GM23338 (cell line): ENCODE data around the gene RALY. TPM values are rescaled to one million over a fixed set of nuclear protein-coding genes. Genes with fewer than 3 reads are reported as not detected.

Experiments used
- ATAC-seq: fragments of 200-7000 bp; cut with Tn5 transposase; 3 replicates; pipeline ENCODE4 v1.9.1; 2020
- DNase-seq: peaks from one replicate; pipeline ENCODE4 v3.0.0-alpha.2; 2015; ENCODE audit warnings: low spot score
- H2AFZ ChIP-seq: fragments of 200-600 bp; sonication (generic); 2 replicates; pipeline ENCODE4 v1.8.0; 2016; ENCODE audit warnings: antibody characterized with exemption, mild to moderate bottlenecking, moderate library complexity
- H3F3A ChIP-seq: fragments of 200-600 bp; sonication (generic); replicated peaks from 2 replicates; pipeline ENCODE4 v1.8.0; 2017; ENCODE audit warnings: antibody characterized with exemption, mixed run types, low read depth
- H3K27ac ChIP-seq: fragments of 200-600 bp; sonication (generic); 2 replicates; pipeline ENCODE4 v1.6.1; 2016; ENCODE audit warnings: low read depth
- H3K27me3 ChIP-seq: fragments of 200-600 bp; sonication (generic); 2 replicates; pipeline ENCODE4 v1.8.0; 2016; ENCODE audit warnings: mild to moderate bottlenecking, mixed run types, moderate library complexity; ENCODE audit not compliant: insufficient read depth
- H3K36me3 ChIP-seq: fragments of 200-600 bp; sonication (generic); 2 replicates; pipeline ENCODE4 v1.8.0; 2016; ENCODE audit warnings: mild to moderate bottlenecking; ENCODE audit not compliant: insufficient read depth
- H3K4me1 ChIP-seq: fragments of 200-600 bp; sonication (generic); 2 replicates; pipeline ENCODE4 v1.8.0; 2016; ENCODE audit warnings: mild to moderate bottlenecking, moderate library complexity; ENCODE audit not compliant: insufficient read depth
- H3K4me2 ChIP-seq: fragments of 200-600 bp; sonication (generic); 2 replicates; pipeline ENCODE4 v1.7.1; 2017; ENCODE audit warnings: mixed run types
- H3K4me3 ChIP-seq: fragments of 200-600 bp; sonication (generic); 2 replicates; pipeline ENCODE4 v1.6.1; 2016; ENCODE audit warnings: mixed run types
- H3K79me2 ChIP-seq: fragments of 200-600 bp; sonication (generic); replicated peaks from 2 replicates; pipeline ENCODE4 v1.8.0; 2017; ENCODE audit warnings: mild to moderate bottlenecking; ENCODE audit not compliant: insufficient read depth
- H3K9me2 ChIP-seq: fragments of 200-600 bp; sonication (generic); 2 replicates; pipeline ENCODE4 v1.8.0; 2017; ENCODE audit not compliant: insufficient read depth
- H4K20me1 ChIP-seq: fragments of 200-600 bp; sonication (generic); replicated peaks from 2 replicates; pipeline ENCODE4 v1.8.0; 2017; ENCODE audit warnings: mild to moderate bottlenecking; ENCODE audit not compliant: insufficient read depth
- H3K27ac Mint-ChIP-seq: 2 replicates; pipeline ENCODE4 v1.8.0; 2020; ENCODE audit warnings: inconsistent platforms, mild to moderate bottlenecking, moderate library complexity, mixed read lengths
- H3K27me3 Mint-ChIP-seq: 3 replicates; pipeline ENCODE4 v1.8.0; 2022; ENCODE audit warnings: low read depth, mild to moderate bottlenecking, moderate library complexity, mixed read lengths, inconsistent platforms; ENCODE audit not compliant: insufficient read depth, poor library complexity
- H3K36me3 Mint-ChIP-seq: 3 replicates; pipeline ENCODE4 v1.8.0; 2021; ENCODE audit warnings: low read depth, mild to moderate bottlenecking, inconsistent platforms, moderate library complexity, mixed read lengths
- H3K4me1 Mint-ChIP-seq: 3 replicates; pipeline ENCODE4 v1.8.0; 2020; ENCODE audit warnings: mild to moderate bottlenecking, inconsistent platforms, mixed read lengths
- H3K4me3 Mint-ChIP-seq: 3 replicates; pipeline ENCODE4 v1.8.0; 2021; ENCODE audit warnings: moderate library complexity, mild to moderate bottlenecking, inconsistent platforms, mixed read lengths
- H3K9me3 Mint-ChIP-seq: 3 replicates; pipeline ENCODE4 v1.8.0; 2020; ENCODE audit warnings: moderate library complexity, mild to moderate bottlenecking, inconsistent platforms, mixed read lengths
- CREB1 ChIP-seq: fragments of 250-450 bp; sonication (Bioruptor Pico); IDR thresholded peaks from 2 replicates; pipeline ENCODE4 v1.5.0; 2020; ENCODE audit warnings: low read depth, mild to moderate bottlenecking, moderate library complexity
- EZH2 ChIP-seq: fragments of 200-600 bp; sonication (generic); IDR thresholded peaks from one replicate; pipeline ENCODE4 v1.8.0; 2017; ENCODE audit warnings: antibody characterized with exemption, mild to moderate bottlenecking, low read depth; ENCODE audit not compliant: unreplicated experiment
- EZH2phosphoT487 ChIP-seq: fragments of 200-600 bp; sonication (generic); IDR thresholded peaks from one replicate; pipeline ENCODE4 v1.8.1; 2018; ENCODE audit warnings: antibody characterized with exemption; ENCODE audit not compliant: unreplicated experiment
- JUNB ChIP-seq: IDR thresholded peaks from one replicate; pipeline ENCODE4 v1.6.1; 2016; ENCODE audit warnings: antibody characterized with exemption; ENCODE audit not compliant: unreplicated experiment
- NANOG ChIP-seq: IDR thresholded peaks from 2 replicates; pipeline ENCODE4 v1.6.1; 2016; ENCODE audit warnings: antibody characterized with exemption, borderline replicate concordance
- POLR2AphosphoS5 ChIP-seq: IDR thresholded peaks from 2 replicates; pipeline ENCODE4 v1.6.1; 2016; ENCODE audit warnings: antibody characterized with exemption, low read depth
- STAT1 ChIP-seq: IDR thresholded peaks from one replicate; pipeline ENCODE4 v1.6.1; 2016; ENCODE audit warnings: antibody characterized with exemption; ENCODE audit not compliant: unreplicated experiment
- ZNF114 ChIP-seq: fragments of 250-450 bp; sonication (Bioruptor Pico); IDR thresholded peaks from 2 replicates; pipeline ENCODE4 v1.5.0; 2020; ENCODE audit warnings: mild to moderate bottlenecking, moderate library complexity
- ZNF331 ChIP-seq: fragments of 250-450 bp; sonication (Bioruptor Pico); IDR thresholded peaks from 2 replicates; pipeline ENCODE4 v1.5.0; 2020; ENCODE audit warnings: low read depth, mild to moderate bottlenecking, moderate library complexity
- polyA plus RNA-seq: library from polyadenylated mRNA; unstranded; fragments of >200 nt; fragmentation: Nextera tagmentation; extraction: Ambion mirVana; gene quantifications from 2 replicates; pipeline ENCODE4 v1.2.1, GENCODE V29; 2016
- total RNA-seq: library from RNA; depleted of rRNA; stranded (reverse); fragments of >200 nt; shearing (Covaris generic); gene quantifications from 2 replicates; pipeline ENCODE4 v1.2.3, GENCODE V29; 2014
- TF ChIP-seq, protein P1 (sequence below): IDR thresholded peaks from 2 replicates; pipeline ENCODE4 v1.6.1; 2016; ENCODE audit warnings: antibody characterized with exemption
- TF ChIP-seq, protein P2 (sequence below): fragments of 250-450 bp; sonication (Bioruptor Pico); IDR thresholded peaks from 2 replicates; pipeline ENCODE4 v1.5.0; 2020; ENCODE audit warnings: mild to moderate bottlenecking, moderate library complexity
- TF ChIP-seq, protein P3 (sequence below), 2 experiments: fragments of 200-600 bp in 1 of 2; sonication (generic) in 1 of 2; conservative IDR thresholded peaks; 2 replicates each; pipeline versions ENCODE4 v1.5.1 to v1.6.1; 2016 to 2017; ENCODE audit warnings: antibody characterized with exemption in 2 of 2, low read depth in 2 of 2, mild to moderate bottlenecking in 2 of 2, moderate library complexity in 1 of 2
- TF ChIP-seq, protein P4 (sequence below): IDR thresholded peaks from one replicate; pipeline ENCODE4 v1.6.1; 2018; ENCODE audit warnings: antibody characterized with exemption; ENCODE audit not compliant: unreplicated experiment

Gene RALY
- total and polyA plus RNA-seq, 2 experiments from 2014 or later, result 144 to 167 TPM

DNA sequence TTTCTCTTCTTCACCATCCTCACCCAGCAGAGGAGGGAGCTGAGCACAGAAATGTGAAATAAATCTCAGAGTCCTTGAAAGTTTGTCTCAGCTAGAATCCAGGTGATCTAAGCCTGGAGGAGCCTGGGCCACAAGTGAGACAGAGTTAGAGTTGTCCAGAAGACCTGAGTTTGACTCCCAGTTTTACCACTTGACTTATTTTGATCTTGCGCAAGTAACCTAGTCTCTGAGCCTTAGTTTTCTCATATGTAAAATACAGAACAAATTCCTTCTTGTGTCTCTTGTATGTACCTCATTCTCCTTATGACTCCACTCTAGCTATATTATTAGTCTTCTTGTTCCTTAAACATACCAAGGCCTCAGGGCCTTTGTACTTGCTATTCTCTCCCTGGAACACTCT, 36.7 kb downstream of the RALY start:
- H4K20me1 ChIP-seq, result peaks cover 46% of the 10 kb centered on the region
- Mint-ChIP-seq H3K9me3 (no peaks in the 10 kb centered on the region), H3K4me3 (no peak overlapping the region), H3K27me3 (peaks cover 9% of the 10 kb centered on the region), H3K4me1 (peaks cover 53% of the 10 kb centered on the region), H3K36me3 (peaks cover 13% of the 10 kb centered on the region; the same call in 1 of the 3 replicates), H3K27ac (no peak overlapping the region)
- H3K36me3 ChIP-seq, result peaks cover 8% of the 10 kb centered on the region; the same call in 1 of the 2 replicates
- no peaks in the 10 kb centered on the region for H3F3A ChIP-seq
- H3K9me2 ChIP-seq, result no peaks in the 10 kb centered on the region
- H2AFZ ChIP-seq, result no peak overlapping the region
- H3K79me2 ChIP-seq, result peaks cover 86% of the 10 kb centered on the region
- 0 out of 2 replicates have a peak overlapping the region, but pooled peaks have one; percentile 48 for H3K4me2 ChIP-seq
- H3K27ac ChIP-seq, result no peak overlapping the region
- TF ChIP-seq NANOG (no peak), ZNF331 (CRISPR knock-in tag) (no peak), EZH2 (no peak), CREB1 (CRISPR knock-in tag) (no peak), ZNF114 (CRISPR knock-in tag) (no peak), STAT1 (no peak), JUNB (no peak), EZH2phosphoT487 (no peak), POLR2AphosphoS5 (no peak)
- TF ChIP-seq, protein P1, sequence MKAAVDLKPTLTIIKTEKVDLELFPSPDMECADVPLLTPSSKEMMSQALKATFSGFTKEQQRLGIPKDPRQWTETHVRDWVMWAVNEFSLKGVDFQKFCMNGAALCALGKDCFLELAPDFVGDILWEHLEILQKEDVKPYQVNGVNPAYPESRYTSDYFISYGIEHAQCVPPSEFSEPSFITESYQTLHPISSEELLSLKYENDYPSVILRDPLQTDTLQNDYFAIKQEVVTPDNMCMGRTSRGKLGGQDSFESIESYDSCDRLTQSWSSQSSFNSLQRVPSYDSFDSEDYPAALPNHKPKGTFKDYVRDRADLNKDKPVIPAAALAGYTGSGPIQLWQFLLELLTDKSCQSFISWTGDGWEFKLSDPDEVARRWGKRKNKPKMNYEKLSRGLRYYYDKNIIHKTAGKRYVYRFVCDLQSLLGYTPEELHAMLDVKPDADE, result no peak
- TF ChIP-seq, protein P2, sequence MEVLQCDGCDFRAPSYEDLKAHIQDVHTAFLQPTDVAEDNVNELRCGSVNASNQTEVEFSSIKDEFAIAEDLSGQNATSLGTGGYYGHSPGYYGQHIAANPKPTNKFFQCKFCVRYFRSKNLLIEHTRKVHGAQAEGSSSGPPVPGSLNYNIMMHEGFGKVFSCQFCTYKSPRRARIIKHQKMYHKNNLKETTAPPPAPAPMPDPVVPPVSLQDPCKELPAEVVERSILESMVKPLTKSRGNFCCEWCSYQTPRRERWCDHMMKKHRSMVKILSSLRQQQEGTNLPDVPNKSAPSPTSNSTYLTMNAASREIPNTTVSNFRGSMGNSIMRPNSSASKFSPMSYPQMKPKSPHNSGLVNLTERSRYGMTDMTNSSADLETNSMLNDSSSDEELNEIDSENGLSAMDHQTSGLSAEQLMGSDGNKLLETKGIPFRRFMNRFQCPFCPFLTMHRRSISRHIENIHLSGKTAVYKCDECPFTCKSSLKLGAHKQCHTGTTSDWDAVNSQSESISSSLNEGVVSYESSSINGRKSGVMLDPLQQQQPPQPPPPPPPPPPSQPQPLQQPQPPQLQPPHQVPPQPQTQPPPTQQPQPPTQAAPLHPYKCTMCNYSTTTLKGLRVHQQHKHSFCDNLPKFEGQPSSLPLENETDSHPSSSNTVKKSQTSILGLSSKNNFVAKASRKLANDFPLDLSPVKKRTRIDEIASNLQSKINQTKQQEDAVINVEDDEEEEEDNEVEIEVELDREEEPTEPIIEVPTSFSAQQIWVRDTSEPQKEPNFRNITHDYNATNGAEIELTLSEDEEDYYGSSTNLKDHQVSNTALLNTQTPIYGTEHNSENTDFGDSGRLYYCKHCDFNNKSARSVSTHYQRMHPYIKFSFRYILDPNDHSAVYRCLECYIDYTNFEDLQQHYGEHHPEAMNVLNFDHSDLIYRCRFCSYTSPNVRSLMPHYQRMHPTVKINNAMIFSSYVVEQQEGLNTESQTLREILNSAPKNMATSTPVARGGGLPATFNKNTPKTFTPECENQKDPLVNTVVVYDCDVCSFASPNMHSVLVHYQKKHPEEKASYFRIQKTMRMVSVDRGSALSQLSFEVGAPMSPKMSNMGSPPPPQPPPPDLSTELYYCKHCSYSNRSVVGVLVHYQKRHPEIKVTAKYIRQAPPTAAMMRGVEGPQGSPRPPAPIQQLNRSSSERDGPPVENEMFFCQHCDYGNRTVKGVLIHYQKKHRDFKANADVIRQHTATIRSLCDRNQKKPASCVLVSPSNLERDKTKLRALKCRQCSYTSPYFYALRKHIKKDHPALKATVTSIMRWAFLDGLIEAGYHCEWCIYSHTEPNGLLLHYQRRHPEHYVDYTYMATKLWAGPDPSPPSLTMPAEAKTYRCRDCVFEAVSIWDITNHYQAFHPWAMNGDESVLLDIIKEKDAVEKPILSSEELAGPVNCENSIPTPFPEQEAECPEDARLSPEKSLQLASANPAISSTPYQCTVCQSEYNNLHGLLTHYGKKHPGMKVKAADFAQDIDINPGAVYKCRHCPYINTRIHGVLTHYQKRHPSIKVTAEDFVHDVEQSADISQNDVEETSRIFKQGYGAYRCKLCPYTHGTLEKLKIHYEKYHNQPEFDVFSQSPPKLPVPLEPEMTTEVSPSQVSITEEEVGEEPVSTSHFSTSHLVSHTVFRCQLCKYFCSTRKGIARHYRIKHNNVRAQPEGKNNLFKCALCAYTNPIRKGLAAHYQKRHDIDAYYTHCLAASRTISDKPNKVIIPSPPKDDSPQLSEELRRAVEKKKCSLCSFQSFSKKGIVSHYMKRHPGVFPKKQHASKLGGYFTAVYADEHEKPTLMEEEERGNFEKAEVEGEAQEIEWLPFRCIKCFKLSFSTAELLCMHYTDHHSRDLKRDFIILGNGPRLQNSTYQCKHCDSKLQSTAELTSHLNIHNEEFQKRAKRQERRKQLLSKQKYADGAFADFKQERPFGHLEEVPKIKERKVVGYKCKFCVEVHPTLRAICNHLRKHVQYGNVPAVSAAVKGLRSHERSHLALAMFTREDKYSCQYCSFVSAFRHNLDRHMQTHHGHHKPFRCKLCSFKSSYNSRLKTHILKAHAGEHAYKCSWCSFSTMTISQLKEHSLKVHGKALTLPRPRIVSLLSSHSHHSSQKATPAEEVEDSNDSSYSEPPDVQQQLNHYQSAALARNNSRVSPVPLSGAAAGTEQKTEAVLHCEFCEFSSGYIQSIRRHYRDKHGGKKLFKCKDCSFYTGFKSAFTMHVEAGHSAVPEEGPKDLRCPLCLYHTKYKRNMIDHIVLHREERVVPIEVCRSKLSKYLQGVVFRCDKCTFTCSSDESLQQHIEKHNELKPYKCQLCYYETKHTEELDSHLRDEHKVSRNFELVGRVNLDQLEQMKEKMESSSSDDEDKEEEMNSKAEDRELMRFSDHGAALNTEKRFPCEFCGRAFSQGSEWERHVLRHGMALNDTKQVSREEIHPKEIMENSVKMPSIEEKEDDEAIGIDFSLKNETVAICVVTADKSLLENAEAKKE (CRISPR knock-in tag), result no peak
- TF ChIP-seq, protein P3, sequence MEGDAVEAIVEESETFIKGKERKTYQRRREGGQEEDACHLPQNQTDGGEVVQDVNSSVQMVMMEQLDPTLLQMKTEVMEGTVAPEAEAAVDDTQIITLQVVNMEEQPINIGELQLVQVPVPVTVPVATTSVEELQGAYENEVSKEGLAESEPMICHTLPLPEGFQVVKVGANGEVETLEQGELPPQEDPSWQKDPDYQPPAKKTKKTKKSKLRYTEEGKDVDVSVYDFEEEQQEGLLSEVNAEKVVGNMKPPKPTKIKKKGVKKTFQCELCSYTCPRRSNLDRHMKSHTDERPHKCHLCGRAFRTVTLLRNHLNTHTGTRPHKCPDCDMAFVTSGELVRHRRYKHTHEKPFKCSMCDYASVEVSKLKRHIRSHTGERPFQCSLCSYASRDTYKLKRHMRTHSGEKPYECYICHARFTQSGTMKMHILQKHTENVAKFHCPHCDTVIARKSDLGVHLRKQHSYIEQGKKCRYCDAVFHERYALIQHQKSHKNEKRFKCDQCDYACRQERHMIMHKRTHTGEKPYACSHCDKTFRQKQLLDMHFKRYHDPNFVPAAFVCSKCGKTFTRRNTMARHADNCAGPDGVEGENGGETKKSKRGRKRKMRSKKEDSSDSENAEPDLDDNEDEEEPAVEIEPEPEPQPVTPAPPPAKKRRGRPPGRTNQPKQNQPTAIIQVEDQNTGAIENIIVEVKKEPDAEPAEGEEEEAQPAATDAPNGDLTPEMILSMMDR (conservative IDR thresholded peaks at IDR 0.05; ENCODE audit: low read depth in 2 of 2), result no peak
- TF ChIP-seq, protein P4, sequence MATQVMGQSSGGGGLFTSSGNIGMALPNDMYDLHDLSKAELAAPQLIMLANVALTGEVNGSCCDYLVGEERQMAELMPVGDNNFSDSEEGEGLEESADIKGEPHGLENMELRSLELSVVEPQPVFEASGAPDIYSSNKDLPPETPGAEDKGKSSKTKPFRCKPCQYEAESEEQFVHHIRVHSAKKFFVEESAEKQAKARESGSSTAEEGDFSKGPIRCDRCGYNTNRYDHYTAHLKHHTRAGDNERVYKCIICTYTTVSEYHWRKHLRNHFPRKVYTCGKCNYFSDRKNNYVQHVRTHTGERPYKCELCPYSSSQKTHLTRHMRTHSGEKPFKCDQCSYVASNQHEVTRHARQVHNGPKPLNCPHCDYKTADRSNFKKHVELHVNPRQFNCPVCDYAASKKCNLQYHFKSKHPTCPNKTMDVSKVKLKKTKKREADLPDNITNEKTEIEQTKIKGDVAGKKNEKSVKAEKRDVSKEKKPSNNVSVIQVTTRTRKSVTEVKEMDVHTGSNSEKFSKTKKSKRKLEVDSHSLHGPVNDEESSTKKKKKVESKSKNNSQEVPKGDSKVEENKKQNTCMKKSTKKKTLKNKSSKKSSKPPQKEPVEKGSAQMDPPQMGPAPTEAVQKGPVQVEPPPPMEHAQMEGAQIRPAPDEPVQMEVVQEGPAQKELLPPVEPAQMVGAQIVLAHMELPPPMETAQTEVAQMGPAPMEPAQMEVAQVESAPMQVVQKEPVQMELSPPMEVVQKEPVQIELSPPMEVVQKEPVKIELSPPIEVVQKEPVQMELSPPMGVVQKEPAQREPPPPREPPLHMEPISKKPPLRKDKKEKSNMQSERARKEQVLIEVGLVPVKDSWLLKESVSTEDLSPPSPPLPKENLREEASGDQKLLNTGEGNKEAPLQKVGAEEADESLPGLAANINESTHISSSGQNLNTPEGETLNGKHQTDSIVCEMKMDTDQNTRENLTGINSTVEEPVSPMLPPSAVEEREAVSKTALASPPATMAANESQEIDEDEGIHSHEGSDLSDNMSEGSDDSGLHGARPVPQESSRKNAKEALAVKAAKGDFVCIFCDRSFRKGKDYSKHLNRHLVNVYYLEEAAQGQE, result no peak
- H3K4me1 ChIP-seq, result peaks cover 45% of the 10 kb centered on the region
- no peak for DNase-seq
- ATAC-seq, result no peak
- no peak overlapping the region for H3K4me3 ChIP-seq
- no peaks in the 10 kb centered on the region for H3K27me3 ChIP-seq
